Parathyroid adenoma (tissue), 2 donors: ENCODE results near the gene CAPS2.

Experiments used
- H2AFZ ChIP-seq: fragments of 300-600 bp; sonication (generic); one replicate; pipeline ENCODE4 v1.7.0; 2017; ENCODE audit warnings: antibody characterized with exemption, mild to moderate bottlenecking
- H3K27ac ChIP-seq: fragments of 300-600 bp; sonication (generic); one replicate; pipeline ENCODE4 v1.7.0; 2017
- H3K27me3 ChIP-seq: fragments of 300-600 bp; sonication (generic); one replicate; pipeline ENCODE4 v1.7.0; 2017; ENCODE audit warnings: low read length; ENCODE audit not compliant: control insufficient read depth, insufficient read depth
- H3K36me3 ChIP-seq: fragments of 300-600 bp; sonication (generic); one replicate; pipeline ENCODE4 v1.7.0; 2017; ENCODE audit warnings: low read length; ENCODE audit not compliant: control insufficient read depth, insufficient read depth
- H3K4me1 ChIP-seq: fragments of 300-600 bp; sonication (generic); one replicate; pipeline ENCODE4 v1.7.0; 2017; ENCODE audit warnings: control low read depth
- H3K4me2 ChIP-seq: fragments of 300-600 bp; sonication (generic); one replicate; pipeline ENCODE4 v1.7.0; 2017; ENCODE audit warnings: low read length
- H3K4me3 ChIP-seq: fragments of 300-600 bp; sonication (generic); one replicate; pipeline ENCODE4 v1.7.0; 2017; ENCODE audit warnings: low read depth, low read length
- H3K79me2 ChIP-seq: fragments of 300-600 bp; sonication (generic); one replicate; pipeline ENCODE4 v1.7.0; 2017; ENCODE audit warnings: control low read depth
- H3K9ac ChIP-seq: fragments of 300-600 bp; sonication (generic); one replicate; pipeline ENCODE4 v1.7.0; 2017; ENCODE audit warnings: mild to moderate bottlenecking
- H3K9me3 ChIP-seq: fragments of 300-600 bp; sonication (generic); one replicate; pipeline ENCODE4 v1.7.0; 2017; ENCODE audit warnings: low read length; ENCODE audit not compliant: control insufficient read depth
- TF ChIP-seq, protein P1 (sequence below): fragments of 300-600 bp; sonication (generic); IDR thresholded peaks from one replicate; pipeline ENCODE4 v1.7.0; 2017; ENCODE audit warnings: antibody characterized with exemption, mild to moderate bottlenecking
- donor health status: primary hyperparathyroidism.

Gene CAPS2

GRCh38 chr12:75294336-75294735 lies 35.8 kb downstream of the CAPS2 start:
- Histone ChIP-seq H3K36me3 (no peaks in the 10 kb centered on the region), H3K4me3 (no peak overlapping the region), H3K4me1 (no peaks in the 10 kb centered on the region), H2AFZ (no peak overlapping the region), H3K27me3 (no peaks in the 10 kb centered on the region), H3K79me2 (no peaks in the 10 kb centered on the region), H3K4me2 (no peak overlapping the region), H3K27ac (no peak overlapping the region), H3K9me3 (no peaks in the 10 kb centered on the region), H3K9ac (no peak overlapping the region)
- TF ChIP-seq, protein P1, sequence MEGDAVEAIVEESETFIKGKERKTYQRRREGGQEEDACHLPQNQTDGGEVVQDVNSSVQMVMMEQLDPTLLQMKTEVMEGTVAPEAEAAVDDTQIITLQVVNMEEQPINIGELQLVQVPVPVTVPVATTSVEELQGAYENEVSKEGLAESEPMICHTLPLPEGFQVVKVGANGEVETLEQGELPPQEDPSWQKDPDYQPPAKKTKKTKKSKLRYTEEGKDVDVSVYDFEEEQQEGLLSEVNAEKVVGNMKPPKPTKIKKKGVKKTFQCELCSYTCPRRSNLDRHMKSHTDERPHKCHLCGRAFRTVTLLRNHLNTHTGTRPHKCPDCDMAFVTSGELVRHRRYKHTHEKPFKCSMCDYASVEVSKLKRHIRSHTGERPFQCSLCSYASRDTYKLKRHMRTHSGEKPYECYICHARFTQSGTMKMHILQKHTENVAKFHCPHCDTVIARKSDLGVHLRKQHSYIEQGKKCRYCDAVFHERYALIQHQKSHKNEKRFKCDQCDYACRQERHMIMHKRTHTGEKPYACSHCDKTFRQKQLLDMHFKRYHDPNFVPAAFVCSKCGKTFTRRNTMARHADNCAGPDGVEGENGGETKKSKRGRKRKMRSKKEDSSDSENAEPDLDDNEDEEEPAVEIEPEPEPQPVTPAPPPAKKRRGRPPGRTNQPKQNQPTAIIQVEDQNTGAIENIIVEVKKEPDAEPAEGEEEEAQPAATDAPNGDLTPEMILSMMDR: no peak

GRCh38 chr12:75291014-75291413 lies 39.1 kb downstream of the CAPS2 start:
- H3K36me3 ChIP-seq: no peaks in the 10 kb centered on the region
- TF ChIP-seq, protein P1: no peak
- no peaks in the 10 kb centered on the region for H3K9me3 ChIP-seq
- H3K4me3 ChIP-seq: no peak overlapping the region
- no peaks in the 10 kb centered on the region for H3K27me3 ChIP-seq
- no peak overlapping the region for H2AFZ ChIP-seq
- no peaks in the 10 kb centered on the region for H3K79me2 ChIP-seq
- no peak overlapping the region for H3K4me2 ChIP-seq
- no peaks in the 10 kb centered on the region for H3K4me1 ChIP-seq
- H3K9ac ChIP-seq: no peak overlapping the region
- no peak overlapping the region for H3K27ac ChIP-seq

DNA sequence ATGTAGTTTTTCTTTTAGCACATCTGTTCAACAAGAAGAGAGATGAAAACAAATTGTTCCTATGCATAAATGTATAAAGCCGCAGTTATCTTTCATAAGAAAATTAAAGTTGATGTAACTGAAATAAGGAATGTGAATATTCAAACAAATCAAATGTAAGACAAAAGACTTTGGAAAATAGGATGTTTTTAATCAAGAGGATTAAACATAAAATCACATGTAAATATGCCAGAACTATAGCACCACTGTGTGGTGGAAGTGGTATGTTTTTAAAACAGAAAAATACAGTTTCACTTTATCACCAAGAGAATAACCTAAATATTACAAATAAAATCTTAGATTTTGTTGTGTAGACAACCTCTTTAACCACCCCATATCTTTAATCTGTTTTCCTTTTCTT lies 40.4 kb downstream of the CAPS2 start:
- H3K4me1 ChIP-seq: no peaks in the 10 kb centered on the region
- no peak overlapping the region for H2AFZ ChIP-seq
- no peaks in the 10 kb centered on the region for H3K36me3 ChIP-seq
- H3K27ac ChIP-seq: no peak overlapping the region
- H3K27me3 ChIP-seq: no peaks in the 10 kb centered on the region
- TF ChIP-seq, protein P1: no peak
- no peaks in the 10 kb centered on the region for H3K9me3 ChIP-seq
- H3K4me3 ChIP-seq: no peak overlapping the region
- H3K9ac ChIP-seq: no peak overlapping the region
- no peaks in the 10 kb centered on the region for H3K79me2 ChIP-seq
- no peak overlapping the region for H3K4me2 ChIP-seq

DNA sequence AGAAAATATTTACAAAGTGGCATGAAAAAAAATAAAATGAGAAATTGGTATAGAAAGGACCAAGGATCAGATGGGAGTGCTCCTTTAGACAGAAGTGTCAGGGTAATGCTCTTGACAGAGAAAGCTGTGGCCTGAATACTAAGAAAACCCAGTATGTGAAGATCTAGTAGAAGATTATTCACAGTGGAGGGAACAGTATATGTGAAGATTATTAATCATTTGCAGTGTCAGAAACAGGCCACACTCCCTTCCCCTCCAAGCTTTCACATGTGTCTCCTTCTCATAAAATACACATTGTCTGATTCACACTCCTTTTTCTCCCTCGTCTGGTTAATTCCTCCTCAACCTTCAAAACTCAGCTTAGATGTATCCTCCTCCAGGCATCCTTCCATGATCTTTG lies 41.3 kb downstream of the CAPS2 start:
- H3K4me1 ChIP-seq: no peaks in the 10 kb centered on the region
- no peak overlapping the region for H3K4me3 ChIP-seq
- H3K27me3 ChIP-seq: no peaks in the 10 kb centered on the region
- H3K79me2 ChIP-seq: no peaks in the 10 kb centered on the region
- no peak overlapping the region for H3K9ac ChIP-seq
- H3K9me3 ChIP-seq: no peaks in the 10 kb centered on the region
- no peak overlapping the region for H2AFZ ChIP-seq
- no peaks in the 10 kb centered on the region for H3K36me3 ChIP-seq
- no peak overlapping the region for H3K27ac ChIP-seq
- H3K4me2 ChIP-seq: no peak overlapping the region
- TF ChIP-seq, protein P1: no peak

- no peaks in the 10 kb centered on the region for H3K4me1 ChIP-seq
- H3K36me3 ChIP-seq: no peaks in the 10 kb centered on the region
- no peaks in the 10 kb centered on the region for H3K9me3 ChIP-seq
- TF ChIP-seq, protein P1: no peak
- H2AFZ ChIP-seq: no peak overlapping the region
- H3K27me3 ChIP-seq: no peaks in the 10 kb centered on the region
- no peak overlapping the region for H3K4me2 ChIP-seq
- no peak overlapping the region for H3K9ac ChIP-seq
- H3K27ac ChIP-seq: no peak overlapping the region
- no peaks in the 10 kb centered on the region for H3K79me2 ChIP-seq
- H3K4me3 ChIP-seq: no peak overlapping the region
Measured at GRCh38 chr12:75275702-75276101, 54.4 kb downstream of the CAPS2 start.
